Epithelial cell of prostate (primary cell): ENCODE results near the gene ZNF117.
"Not testable (repeated sequence)": the region's sequence is repeated elsewhere in the genome, so short reads cannot be mapped to it uniquely, and the experiment has no call there.

Experiments
- DNase-seq: peaks from one replicate; pipeline ENCODE4 v3.0.0-alpha.2; 2011; ENCODE audit warnings: low read depth, low spot score
- H3K27ac ChIP-seq: fragments of 450-650 bp; 2 replicates; pipeline ENCODE4 v1.5.1; 2017; ENCODE audit warnings: mild to moderate bottlenecking

Gene ZNF117

DNA sequence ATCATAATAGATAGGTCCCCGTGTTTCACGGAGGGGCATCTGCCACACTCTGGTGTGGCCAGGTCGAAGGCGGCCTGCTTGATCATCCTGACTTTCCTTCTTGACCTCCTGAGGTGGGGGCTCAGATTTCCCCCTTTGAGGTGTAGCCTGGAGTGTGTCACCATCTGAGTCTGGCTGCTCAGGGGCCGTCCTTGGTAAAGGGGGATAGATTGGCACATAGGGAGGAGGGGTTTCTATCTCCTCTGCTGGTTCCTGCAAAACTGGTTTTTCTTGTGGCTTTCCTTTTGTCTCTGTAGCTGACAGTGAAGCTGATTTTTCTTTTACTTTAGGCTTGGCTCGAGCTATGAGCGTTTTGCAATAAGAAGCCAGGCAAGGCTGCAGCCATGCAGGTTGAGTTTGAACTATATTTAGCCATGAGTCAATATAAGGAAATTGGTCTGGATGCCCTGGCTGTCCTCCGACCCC, 7.1 kb upstream of the ZNF117 start:
- DNase-seq: peak; percentile 78
- H3K27ac ChIP-seq: peak overlapping the region; percentile 98

DNA sequence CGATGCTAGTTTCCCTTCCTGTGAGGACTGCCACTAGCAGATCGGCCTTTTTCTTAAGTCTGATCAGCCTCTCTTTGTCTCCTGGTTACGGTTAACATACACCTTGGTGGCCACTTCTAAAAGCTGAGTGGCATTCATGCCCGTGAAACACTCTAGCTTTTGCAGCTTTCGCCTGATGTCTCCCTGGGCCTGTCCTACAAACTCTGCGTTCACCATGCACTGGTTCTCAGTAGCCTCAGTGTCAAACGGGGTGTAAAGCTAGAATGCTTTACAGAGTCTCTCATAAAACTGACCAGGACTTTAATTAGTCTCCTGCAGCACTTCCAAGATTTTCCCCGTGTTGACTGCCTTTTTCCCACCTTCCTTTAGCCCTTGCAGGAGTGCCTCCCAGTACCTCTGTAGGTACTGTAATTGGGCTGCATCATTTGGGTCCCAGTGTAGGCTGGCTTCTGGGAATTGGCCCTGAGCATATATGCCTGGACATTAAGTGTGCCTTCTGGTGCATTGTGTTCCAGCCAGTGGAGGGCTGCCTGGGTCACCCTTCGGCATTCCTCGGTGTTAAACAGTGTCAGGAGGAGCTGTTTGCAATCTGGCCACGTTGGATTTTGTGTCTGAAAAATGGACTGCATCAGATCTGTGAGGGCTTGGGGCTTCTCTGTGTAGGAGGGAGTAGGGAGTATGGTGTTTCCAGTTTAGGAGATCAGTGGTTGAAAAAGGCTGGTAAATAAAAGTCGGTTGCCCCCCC, 6.5 kb upstream of the ZNF117 start:
- H3K27ac ChIP-seq: peak overlapping the region; percentile 98

DNA sequence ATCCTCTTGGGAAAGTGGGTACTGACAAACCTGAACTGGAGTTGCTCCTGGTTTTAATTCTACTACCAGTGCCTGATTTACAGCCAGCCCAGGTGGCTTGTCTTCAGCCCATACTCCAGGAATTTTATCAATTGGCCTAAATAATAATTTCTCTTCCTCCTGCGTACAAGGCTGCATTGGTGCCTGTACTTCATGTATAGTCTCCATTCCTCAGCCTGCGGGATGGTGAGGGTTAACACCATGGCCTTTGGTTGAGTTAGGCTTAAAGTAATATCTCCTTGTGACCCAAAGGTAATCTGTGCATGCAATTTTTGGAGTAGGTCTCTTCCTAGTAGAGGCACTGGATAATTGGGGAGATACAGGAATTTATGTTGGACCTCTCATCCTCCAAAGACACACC, 5.5 kb upstream of the ZNF117 start:
- H3K27ac ChIP-seq: no peak overlapping the region
- no peak for DNase-seq

More for the DNA sequence above, 6.5 kb upstream of the ZNF117 start:
- no peak for DNase-seq

DNA sequence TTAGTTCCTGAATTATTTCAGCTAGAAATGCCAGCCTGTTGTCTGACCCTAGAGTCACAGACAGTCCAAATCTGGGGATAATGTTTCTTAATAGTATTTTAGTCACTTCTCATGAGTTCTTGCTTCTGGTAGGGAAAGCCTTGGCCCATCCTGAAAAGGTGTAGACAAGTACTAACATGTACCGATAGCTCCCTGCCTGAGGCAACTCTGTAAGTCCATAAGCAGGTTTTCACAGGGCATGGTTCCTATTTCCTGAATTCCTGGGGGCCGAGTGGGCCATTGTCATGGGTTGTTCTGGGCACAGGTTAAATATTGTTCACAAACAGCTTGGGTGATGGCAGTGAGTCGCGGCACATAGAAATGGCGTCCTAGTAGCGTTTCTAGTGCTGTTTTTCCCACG, 3.1 kb upstream of the ZNF117 start:
- DNase-seq: peak; percentile 12
- H3K27ac ChIP-seq: peak overlapping the region; percentile 28

DNA sequence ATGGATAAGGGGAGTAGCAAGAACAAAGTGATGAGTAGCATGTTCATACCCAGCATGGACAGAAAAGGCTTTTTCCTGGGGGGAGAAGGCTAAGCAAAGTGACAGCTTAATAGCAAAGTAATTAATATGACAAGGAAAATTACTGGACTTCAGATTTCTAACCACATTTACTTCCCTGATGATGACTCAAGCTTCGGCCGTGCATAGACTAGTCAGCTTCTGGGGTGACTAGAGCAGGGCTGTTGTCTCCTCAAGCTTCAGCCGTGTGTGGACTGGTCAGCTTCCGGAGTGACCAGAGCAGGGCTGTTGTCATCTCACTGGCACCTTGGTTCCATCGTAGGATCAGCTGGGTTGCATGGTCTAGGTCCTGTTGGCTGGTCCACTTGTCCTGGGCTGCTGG, 2.1 kb upstream of the ZNF117 start:
- DNase-seq: no peak

DNA sequence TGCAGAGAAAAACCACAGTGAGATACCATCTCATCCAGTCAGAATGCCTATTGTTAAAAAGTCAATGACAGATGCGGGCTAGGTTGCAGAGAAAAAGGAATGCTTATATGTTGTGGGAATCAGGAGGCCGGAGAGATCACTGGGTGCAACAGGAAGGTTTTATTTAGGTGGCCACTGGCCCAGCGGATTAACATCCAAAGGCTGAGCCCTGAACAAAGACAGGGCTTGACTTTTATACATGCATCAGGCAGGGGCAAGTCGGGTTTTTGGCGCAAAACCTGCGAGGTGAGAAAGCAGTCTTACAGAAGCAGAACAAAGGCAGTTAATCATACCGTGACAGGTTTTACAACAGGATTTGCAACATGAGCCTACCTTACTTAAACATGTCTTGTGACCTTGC, 620 bp downstream of the ZNF117 start:
- H3K27ac ChIP-seq: peak overlapping the region; percentile 11

More for the DNA sequence above, 2.1 kb upstream of the ZNF117 start:
- H3K27ac ChIP-seq: peak overlapping the region; percentile 28

DNA sequence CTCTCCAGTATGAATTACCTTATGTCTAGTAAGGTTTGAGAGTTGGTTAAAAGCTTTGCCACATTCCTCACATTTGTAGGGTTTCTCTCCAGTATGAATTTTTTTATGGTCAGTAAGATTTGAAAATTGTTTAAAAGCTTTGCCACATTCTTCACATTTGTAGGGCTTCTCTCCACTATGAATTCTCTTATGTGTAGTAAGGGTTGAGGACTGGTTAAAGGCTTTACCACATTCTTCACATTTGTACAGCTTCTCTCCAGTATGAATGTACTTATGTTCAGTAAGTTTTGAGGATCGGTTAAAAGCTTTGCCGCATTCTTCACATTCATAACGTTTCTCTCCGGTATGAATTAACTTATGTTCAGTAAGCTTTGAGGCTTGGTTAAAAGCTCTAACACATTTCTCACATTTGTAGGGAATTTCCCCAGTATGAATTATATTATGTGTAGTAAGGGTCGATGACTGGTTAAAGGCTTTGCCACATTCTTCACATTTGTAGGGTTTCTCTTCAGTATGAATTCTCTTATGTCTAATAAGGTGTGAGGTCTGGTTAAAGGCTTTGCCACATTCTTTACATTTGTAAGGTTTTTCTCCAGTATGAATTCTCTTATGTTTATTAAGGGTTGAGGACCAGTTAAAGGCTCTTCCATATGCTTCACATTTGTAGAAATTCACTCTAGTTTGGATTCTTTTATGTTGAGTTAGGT, 12.2 kb downstream of the ZNF117 start:
- DNase-seq: no peak
- H3K27ac ChIP-seq: no peak overlapping the region

More for the DNA sequence above, 620 bp downstream of the ZNF117 start:
- DNase-seq: peak; percentile 14

DNA sequence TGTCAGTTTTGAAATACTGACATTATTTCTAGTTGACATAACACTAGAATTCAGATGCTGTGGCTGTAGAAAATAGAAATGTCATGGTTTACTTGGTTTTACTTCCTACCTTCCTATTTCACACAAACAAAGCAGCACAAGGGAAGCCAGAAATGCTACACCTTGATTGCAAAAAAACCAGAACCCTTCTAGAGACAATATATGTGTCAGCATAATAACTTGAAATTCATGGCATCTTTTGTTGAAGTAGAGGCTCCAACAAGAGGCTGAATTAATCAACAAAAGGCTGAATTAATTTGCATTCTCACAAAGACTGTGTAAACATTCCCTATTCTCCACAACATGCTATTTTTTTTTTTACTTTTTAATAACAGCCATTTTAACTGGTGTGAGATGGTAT, 25.2 kb downstream of the ZNF117 start:
- H3K27ac ChIP-seq: no peak overlapping the region
- no peak for DNase-seq

DNA sequence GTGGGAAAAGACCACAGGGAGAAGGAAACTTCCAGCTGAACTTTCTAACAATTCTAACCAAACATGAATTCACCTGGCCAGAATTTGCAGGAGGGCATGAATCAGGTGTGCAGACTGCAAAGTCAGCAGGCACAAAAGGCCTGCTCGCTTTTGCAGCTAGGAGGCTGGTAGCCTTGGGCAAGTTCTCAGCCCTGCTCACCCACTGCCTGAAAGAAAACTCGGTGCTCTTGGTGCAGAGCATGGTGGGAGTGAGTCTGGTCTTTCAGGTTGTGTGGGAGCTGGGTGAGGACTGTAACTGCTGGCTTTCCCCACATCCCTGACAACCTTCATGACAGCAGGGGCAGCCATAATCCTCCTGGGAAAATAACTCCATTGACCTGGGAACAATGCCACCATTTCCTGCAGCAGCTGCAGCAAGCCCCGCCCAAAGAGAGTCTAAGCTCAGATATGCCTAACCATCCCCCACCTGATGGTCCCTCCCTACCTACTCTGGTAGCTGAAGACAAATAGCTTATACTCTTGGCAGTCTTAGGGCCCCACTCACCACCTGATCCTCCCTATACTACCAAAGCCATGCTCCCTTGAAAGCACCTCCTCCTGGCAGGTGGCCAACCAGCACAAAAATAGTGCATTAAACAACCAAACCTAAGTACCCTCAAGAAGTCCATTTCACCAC, 31.6 kb downstream of the ZNF117 start:
- DNase-seq: no peak
- H3K27ac ChIP-seq: no peak overlapping the region

DNA sequence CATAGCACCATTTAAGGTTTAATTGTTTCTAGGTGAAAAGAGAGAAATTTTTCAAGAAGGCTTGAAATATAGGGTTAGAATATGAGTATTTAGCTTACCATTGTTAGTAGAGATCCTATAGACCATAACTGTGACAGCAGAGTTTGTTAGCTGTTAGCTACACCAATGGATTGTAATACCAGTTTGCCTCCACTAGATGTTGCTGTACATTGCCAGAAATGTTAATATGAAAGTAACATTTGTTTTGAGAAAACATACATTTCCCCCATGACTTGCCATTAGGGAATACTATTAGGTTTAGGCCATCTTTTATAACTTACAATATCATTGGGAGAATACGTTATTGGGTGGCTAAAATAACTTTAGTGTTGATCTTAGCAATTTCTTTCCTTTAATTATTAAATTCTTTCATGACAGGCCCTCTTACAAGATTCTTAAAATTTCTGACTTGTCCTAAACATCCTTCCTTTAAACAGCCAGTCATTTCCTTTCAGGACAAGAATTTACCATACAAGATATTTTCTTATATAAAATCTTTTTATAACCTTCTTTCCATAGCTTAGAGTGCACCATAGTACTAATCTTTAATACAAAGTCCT, 39.5 kb downstream of the ZNF117 start:
- no peak for DNase-seq
- no peak overlapping the region for H3K27ac ChIP-seq

DNA sequence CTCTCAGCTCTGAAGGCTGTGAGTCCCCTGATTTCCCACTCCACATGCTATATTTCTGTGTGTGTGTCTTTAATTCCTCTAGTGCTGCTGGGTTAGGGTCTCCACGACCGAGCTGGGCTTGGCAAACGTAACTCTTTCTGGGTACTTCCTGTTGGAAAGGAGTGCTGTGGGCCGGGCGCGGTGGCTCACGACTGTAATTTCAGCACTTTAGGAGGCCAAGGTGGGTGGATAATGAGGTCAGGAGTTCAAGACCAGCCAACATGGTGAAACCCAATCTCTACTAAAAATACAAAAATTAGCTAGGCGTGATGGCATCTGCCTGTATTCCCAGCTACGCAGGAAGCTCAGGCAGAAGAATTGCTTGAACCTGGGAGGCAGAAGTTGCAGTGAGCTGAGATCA, 40.2 kb downstream of the ZNF117 start:
- H3K27ac ChIP-seq, DNase-seq: not testable (repeated sequence)

DNA sequence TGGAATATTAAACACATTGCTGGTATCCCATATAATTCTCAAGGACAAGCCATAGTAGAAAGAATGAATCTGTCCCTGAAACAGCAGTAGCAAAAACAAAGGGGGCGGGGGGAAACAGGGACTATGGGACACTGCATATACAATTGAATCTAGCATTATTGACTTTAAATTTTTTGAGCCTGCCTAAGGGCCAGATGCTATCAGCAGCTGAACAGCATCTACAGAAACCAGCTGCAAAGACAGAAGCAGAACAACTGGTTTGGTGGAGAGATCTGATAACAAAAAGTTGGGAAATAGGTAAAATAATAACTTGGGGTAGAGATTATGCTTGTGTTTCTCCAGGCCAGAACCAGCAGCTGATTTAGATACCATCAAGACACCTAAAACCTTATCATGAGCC, 42.1 kb downstream of the ZNF117 start:
- not testable (repeated sequence) for H3K27ac ChIP-seq, DNase-seq

DNA sequence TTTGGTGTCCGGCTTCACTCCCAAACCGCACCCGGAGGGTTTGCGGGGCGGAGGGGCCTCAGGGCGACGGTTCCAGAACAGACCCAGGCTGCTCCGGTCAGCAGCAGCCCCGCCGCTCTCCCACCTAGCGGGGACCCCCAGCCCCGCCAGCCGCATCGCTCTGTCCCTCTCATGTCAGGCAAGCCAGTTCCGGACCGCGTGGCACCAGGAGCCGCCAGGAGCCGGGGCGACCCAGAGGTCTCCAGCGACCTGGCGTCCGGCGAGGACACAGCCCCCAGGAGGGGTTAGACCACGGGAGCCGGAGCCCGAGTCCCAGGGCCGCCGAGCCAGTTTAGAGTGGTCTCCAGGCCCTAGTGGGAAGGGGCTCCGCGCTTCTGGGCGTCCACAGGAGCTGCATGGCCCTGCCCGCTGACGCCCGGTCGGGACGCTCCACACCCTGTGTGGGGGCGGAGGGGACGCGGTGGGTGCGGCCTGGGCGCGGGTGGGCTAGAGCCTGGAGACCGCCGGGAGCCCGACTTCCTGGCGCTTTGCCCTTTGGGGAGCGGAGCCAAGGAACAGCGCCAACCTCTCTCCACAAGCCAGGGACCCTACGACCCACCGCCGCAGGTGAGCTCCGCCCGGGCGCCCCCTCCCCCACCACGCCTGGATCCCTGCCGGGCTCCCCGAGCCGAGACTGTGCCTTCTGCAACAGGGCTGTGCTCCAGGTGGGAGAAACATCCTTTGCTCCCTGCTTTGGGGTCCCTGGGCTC, 43.4 kb downstream of the ZNF117 start:
- no peak overlapping the region for H3K27ac ChIP-seq
- no peak for DNase-seq

DNA sequence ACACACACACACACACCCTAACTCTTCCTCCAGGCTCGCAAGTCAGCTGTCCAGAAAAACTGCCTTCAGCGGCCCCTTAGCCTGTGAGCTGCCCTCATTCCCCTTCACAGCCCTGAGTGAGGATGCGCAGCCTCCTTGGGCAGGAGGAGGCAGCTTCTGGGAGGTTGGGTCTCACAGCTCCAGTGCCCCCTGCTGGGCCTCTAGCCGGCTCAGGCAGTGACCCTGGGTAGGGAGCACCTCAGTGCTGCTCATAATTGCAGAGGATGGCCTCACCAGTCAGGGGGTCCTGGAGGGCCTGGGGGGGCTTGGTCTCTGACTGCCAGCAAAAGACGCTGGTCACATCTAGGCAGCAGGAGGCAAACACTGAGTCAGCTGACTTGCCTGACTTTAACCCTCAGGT, 44.1 kb downstream of the ZNF117 start:
- H3K27ac ChIP-seq: no peak overlapping the region
- no peak for DNase-seq

DNA sequence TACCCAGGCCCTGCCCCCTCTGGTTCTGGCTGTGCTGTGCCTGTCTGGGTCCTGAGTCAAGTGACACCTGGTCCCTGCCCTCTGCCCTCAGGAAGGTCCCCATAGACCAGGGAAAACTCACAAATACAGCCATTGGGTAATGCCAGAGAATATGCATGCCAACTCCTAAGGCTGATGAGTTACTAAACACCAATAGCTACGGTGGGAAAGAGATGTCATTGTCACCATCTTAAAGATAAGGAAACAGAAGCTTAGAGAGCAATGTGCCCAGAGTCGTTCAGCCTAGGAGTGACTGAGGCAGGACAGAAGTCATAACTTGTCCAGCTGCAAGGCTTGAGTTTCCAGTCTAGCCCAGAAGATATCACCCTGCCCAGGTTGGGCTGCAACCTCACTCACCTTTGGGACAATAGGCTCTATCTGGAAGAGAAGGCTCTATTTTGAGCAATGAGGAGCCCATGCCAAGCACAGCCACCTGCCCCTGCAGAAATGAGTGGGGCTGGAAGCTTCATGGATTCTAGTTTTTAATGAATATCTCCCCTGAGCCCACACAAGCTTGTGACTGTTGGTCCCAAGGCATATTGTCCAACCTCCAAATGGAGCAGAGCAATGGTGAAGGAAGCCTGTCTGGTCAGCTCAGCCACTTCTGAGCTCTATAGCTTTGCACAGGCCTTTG, 45.2 kb downstream of the ZNF117 start:
- no peak for DNase-seq
- H3K27ac ChIP-seq: no peak overlapping the region

DNA sequence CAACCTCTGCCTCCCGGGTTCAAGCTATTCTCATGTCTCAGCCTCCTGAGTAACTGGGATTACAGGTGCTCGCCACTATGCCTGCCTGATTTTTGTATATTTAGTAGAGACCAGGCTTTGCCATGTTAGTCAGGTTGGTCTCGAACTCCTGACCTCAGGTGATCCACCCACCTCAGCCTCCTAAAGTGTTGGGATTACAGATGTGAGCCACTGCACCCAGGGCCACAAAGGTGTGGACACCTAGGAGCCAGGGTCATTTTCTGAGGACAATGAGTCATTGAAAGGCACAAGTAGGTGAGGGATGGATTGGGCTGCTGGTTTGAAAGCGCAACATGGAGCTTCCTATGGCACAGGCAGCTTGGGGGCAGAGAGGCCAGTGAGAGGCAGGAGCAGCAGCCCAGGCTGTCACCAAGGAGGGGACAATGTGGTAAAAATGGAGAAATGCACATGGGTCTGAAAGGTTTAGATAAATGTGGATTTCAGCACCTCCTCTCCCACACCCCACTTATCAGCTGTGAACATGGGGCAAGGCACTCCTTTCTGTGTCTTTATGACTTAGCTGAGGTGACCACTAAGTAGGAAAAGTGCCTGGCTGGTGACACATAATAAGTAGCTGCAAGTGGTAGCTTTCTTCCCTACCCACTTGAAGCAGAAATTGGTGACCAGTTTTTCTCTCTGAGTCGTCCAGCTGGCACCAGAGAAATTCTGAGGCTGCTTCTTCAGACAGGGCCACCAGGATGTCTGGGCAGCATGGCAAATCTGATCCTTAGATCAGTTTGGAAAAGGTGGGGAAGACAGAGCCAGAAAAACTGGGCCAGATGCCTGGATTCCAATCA, 46.0 kb downstream of the ZNF117 start:
- not testable (repeated sequence) for DNase-seq, H3K27ac ChIP-seq

DNA sequence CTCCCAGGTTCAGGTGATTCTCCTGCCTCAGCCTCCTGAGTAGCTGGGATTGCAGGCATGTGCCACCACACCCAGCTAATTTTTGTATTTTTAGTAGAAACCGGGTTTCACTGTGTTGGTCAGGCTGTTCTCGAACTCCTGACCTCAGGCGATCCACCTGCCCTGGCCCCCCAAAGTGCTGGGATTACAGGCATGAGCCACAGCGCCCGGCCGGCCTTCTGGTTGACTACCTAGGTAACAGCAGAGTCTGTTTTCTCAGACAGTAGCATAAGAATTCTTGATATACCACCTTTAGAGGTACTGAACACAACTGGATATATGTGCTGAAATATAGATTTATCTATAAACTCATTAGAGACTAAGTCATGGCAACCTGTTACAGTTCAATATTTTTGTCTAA, 50.8 kb downstream of the ZNF117 start:
- not testable (repeated sequence) for DNase-seq, H3K27ac ChIP-seq

DNA sequence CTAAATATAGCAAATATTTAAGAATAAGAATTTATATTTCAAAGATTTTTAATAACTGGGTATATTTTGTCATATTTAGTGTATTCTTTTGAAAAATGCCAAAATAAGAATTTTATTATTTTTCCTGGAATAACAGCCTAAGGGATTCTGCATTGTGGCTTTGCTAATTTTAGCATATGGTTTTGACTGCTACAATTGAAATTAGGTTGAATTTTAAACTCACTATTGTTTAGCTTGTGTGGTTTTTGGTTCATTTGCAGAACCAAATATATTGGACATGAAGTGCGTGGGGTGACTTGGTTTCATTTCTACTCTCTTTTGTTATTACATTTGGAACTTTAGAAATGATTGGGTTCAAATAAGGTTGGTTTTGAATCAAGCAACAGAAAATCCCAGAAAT, 52.3 kb downstream of the ZNF117 start:
- H3K27ac ChIP-seq: no peak overlapping the region
- no peak for DNase-seq

DNA sequence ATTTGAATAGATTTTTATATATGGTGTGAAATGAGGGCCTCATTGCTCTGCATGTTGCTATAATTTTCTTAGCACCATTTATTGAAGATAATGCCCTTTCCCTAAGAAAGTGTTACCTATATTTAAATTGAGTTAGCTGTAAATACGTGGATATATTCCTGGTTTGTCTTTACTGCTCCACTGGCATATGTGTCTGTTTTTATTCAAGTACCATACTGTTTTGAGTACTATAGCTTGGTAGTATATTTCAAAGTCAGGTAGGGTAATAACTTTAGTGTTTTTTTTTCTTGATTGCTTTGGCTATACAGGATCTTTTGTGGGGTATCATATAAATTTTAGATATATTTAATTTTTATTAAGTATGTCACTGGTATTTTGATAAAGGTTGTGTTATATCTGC, 56.4 kb downstream of the ZNF117 start:
- DNase-seq: no peak
- H3K27ac ChIP-seq: no peak overlapping the region
